ENCODE measurements around the gene ELFN2. TPM values are rescaled to one million over a fixed set of nuclear protein-coding genes. Genes with fewer than 3 reads are reported as not detected.

The ELFN2 gene
- polyA plus RNA-seq, 3 donors, result 0.01 TPM; not detected in 2

GRCh38 chr22:37328017-37328416 is 99.3 kb downstream of the ELFN2 start:
- intact Hi-C loops (cut with micrococcal nuclease), result no loop called here
- peaks cover 13 to 17% of the 10 kb centered on the region in 2 donors for H3K4me1 ChIP-seq (ENCODE audit: control insufficient read depth in 1 of 2, insufficient read depth in 2 of 2, low read length in 2 of 2)
- Mint-ChIP-seq H3K4me1 (peaks cover 11% of the 10 kb centered on the region), H3K9me3 (peaks cover 0 to 11% (median 2%) of the 10 kb centered on the region in 7 donors), H3K4me3 (peak overlapping the region in 1 of 2 donors; percentile 39), H3K27me3 (ENCODE audit: low read depth in 3 of 3) (peaks cover 71 to 87% (median 71%) of the 10 kb centered on the region in 3 donors), H3K27ac (no peak overlapping the region), H3K36me3 (peaks cover 0 to 5% of the 10 kb centered on the region in 2 donors)
- no peak overlapping the region for H2AFZ ChIP-seq (ENCODE audit: insufficient read depth, low read depth, low read length, poor library complexity, severe bottlenecking)
- peaks cover 21 to 61% of the 10 kb centered on the region in 2 donors for H3K27me3 ChIP-seq (ENCODE audit: control insufficient read depth in 2 of 2, insufficient read depth in 2 of 2, low read length in 2 of 2)
- no peaks in the 10 kb centered on the region for H4K20me1 ChIP-seq (ENCODE audit: insufficient read depth, low read length)
- no peaks in the 10 kb centered on the region for H3K79me2 ChIP-seq (ENCODE audit: insufficient read depth, low read length)
- no peak overlapping the region for H3K9ac ChIP-seq (ENCODE audit: insufficient read depth, low read length, poor library complexity, severe bottlenecking)
- DNase-seq, result no peak
- H3K9me3 ChIP-seq (replicated peaks in 1 of 2; ENCODE audit: control insufficient read depth in 1 of 2, insufficient read depth in 1 of 2, low read length in 2 of 2), result peaks cover 0 to 5% of the 10 kb centered on the region in 2 donors
- H3K27ac ChIP-seq (ENCODE audit: low read depth in 1 of 2, low read length in 2 of 2), result no peak overlapping the region
- TF ChIP-seq CTCF (IDR thresholded peaks at IDR 0.05), result no peak
- H3K4me3 ChIP-seq (replicated peaks in 1 of 3; ENCODE audit: low read depth in 2 of 3, low read length in 3 of 3), result no peak overlapping the region
- no peaks in the 10 kb centered on the region for H3K36me3 ChIP-seq (replicated peaks in 1 of 2; ENCODE audit: control insufficient read depth in 1 of 2, insufficient read depth in 2 of 2, low read length in 2 of 2)
- H3K4me2 ChIP-seq (replicated peaks; ENCODE audit: extremely low read depth, low read length, poor library complexity, severe bottlenecking), result no peak overlapping the region
- WGBS (ENCODE audit: insufficient coverage), result 80% methylated on average over 2 of the region's 8 CpGs

GRCh38 chr22:37326726-37327125 is 100.6 kb downstream of the ELFN2 start:
- WGBS (ENCODE audit: insufficient coverage), result 65% methylated on average over 5 of the region's 7 CpGs
- no peaks in the 10 kb centered on the region for H4K20me1 ChIP-seq (ENCODE audit: insufficient read depth, low read length)
- intact Hi-C loops (cut with micrococcal nuclease), result no loop called here
- no peak overlapping the region for H3K4me3 ChIP-seq (replicated peaks in 1 of 3; ENCODE audit: low read depth in 2 of 3, low read length in 3 of 3)
- DNase-seq, result no peak
- Mint-ChIP-seq H3K4me1 (peaks cover 7% of the 10 kb centered on the region), H3K36me3 (peaks cover 0 to 3% of the 10 kb centered on the region in 2 donors), H3K4me3 (peak overlapping the region in 1 of 2 donors; percentile 47), H3K27me3 (ENCODE audit: low read depth in 3 of 3) (peaks cover 64 to 82% (median 68%) of the 10 kb centered on the region in 3 donors), H3K27ac (no peak overlapping the region), H3K9me3 (peaks cover 0 to 11% (median 2%) of the 10 kb centered on the region in 7 donors)
- TF ChIP-seq CTCF (IDR thresholded peaks at IDR 0.05), result no peak
- no peak overlapping the region for H3K27ac ChIP-seq (ENCODE audit: low read depth in 1 of 2, low read length in 2 of 2)
- H3K79me2 ChIP-seq (ENCODE audit: insufficient read depth, low read length), result no peaks in the 10 kb centered on the region
- no peak overlapping the region for H3K9ac ChIP-seq (ENCODE audit: insufficient read depth, low read length, poor library complexity, severe bottlenecking)
- H3K36me3 ChIP-seq (replicated peaks in 1 of 2; ENCODE audit: control insufficient read depth in 1 of 2, insufficient read depth in 2 of 2, low read length in 2 of 2), result no peaks in the 10 kb centered on the region
- no peak overlapping the region for H3K4me2 ChIP-seq (replicated peaks; ENCODE audit: extremely low read depth, low read length, poor library complexity, severe bottlenecking)
- H3K9me3 ChIP-seq (replicated peaks in 1 of 2; ENCODE audit: control insufficient read depth in 1 of 2, insufficient read depth in 1 of 2, low read length in 2 of 2), result peaks cover 0 to 5% of the 10 kb centered on the region in 2 donors
- peaks cover 9 to 13% of the 10 kb centered on the region in 2 donors for H3K4me1 ChIP-seq (ENCODE audit: control insufficient read depth in 1 of 2, insufficient read depth in 2 of 2, low read length in 2 of 2)
- H2AFZ ChIP-seq (ENCODE audit: insufficient read depth, low read depth, low read length, poor library complexity, severe bottlenecking), result no peak overlapping the region
- peaks cover 20 to 60% of the 10 kb centered on the region in 2 donors for H3K27me3 ChIP-seq (ENCODE audit: control insufficient read depth in 2 of 2, insufficient read depth in 2 of 2, low read length in 2 of 2)
